ENCODE results near the gene NUDCD3.

GRCh38 chr7:44330331-44330730, 160.1 kb downstream of the NUDCD3 start:
- TF ChIP-seq GATA2 (IDR thresholded peaks at IDR 0.05; ENCODE audit: low read depth, low read length) (no peak), GATA3 (IDR thresholded peaks at IDR 0.05; ENCODE audit: low read depth, low read length) (no peak)
